C1 segment of cervical spinal cord (tissue), 14 donors: ENCODE data around the gene EIF5AL1.

Experiments used
- DNase-seq, 14 donors: peaks; one replicate each; lab custom pipeline; 2025; lab: John Stamatoyannopoulos, UW

Gene EIF5AL1

GRCh38 chr10:79555354-79556309, 43.3 kb downstream of the EIF5AL1 start:
- DNase-seq = no peak

GRCh38 chr10:79556961-79557360, 44.6 kb downstream of the EIF5AL1 start:
- DNase-seq = peak in 1 of 14 donors; percentile 61

GRCh38 chr10:79559726-79560125, 47.4 kb downstream of the EIF5AL1 start:
- peak in 1 of 14 donors; percentile 84 for DNase-seq

GRCh38 chr10:79560160-79560709, 47.9 kb downstream of the EIF5AL1 start, which contains the start of gene SFTPA2:
SFTPA2 (minus strand) TSS chr10:79560407; CDS start chr10:79559483, 924 bp downstream.
- DNase-seq = no peak

GRCh38 chr10:79561257-79561656, 48.9 kb downstream of the EIF5AL1 start:
- no peak for DNase-seq

- peak in 8 of 14 donors; percentile 2 to 66 (median 22) for DNase-seq
Observed at GRCh38 chr10:79562135-79562756, 49.9 kb downstream of the EIF5AL1 start.

GRCh38 chr10:79563426-79563825, 51.1 kb downstream of the EIF5AL1 start:
- no peak for DNase-seq
